CD4-positive, alpha-beta T cell treated with Interleukin-4 for 1 hour (primary cell): ENCODE results near the gene KCTD5.

ENCODE experiments used
- DNase-seq, 2 donors: peaks; one replicate each; pipeline ENCODE4 v3.0.0-alpha.2; 2020 to 2022

KCTD5 gene

GRCh38 chr16:2752850-2753732, 70.8 kb downstream of the KCTD5 start:
- peak; percentile 39 to 77 for DNase-seq

DNA sequence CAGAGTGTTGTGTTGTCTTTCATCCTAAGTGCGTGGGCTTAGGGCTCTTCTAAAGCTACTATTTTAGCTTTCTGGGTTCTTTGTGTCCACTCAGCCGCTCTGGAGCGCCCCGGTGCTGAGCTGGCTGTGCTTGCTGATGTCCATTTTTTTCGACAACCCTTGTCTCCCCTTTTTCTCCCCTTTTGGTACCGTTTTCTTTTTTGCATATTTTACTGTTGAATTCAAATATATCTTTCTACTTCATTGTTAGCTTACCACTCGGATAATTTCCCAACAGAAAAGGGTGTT, 71.4 kb downstream of the KCTD5 start:
- no peak for DNase-seq

DNA sequence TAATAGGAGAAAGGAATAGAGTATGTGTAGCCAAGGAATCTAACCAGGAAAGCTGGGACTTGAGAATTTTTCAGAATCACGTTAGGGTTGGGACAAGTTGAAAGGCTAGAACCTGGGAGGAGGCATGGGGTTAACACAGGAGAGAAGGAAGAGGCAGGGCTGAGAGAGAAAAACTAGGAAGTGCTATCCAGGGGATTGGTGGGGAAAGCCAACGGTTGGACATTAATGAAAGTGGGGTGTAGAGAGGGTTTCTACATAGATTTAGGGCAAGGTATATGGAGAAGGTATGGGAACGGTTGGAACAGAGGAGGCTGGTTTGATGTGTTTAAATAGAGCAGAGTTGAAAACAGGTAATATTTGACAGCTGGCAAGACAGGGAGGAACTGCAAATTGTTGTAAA, 72.8 kb downstream of the KCTD5 start:
- no peak for DNase-seq

GRCh38 chr16:2756288-2757015, 74.1 kb downstream of the KCTD5 start:
- no peak for DNase-seq

DNA sequence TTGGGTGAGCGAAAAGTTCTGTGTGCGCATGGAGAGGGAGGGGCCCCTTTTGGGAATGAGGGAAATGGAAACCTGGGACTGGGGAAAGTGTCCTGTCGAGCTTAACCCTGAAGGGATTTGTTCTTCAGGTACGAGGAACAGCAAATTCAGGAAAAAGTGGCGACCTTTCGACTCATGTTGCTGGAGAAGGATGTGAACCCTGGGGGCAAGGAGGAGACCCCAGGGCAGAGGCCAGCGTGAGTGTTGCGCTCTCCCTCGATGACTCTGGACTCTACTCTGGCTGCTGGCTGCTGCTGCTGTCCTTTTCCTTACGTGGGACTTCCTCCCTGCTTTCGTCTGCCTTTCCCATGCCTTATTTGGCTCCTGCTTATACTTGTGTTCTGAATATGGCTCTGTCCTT, 75.0 kb downstream of the KCTD5 start:
- no peak for DNase-seq
